KOPT-K1 (cell line): ENCODE data around the gene IRAK2.
"Not testable (repeated sequence)": the region's sequence is repeated elsewhere in the genome, so short reads cannot be mapped to it uniquely, and the experiment has no call there.

ENCODE experiments used
- H3K27ac ChIP-seq: fragments of 200-600 bp; sonication (generic); 2 replicates; pipeline ENCODE4 v1.5.1; 2016; ENCODE audit warnings: antibody characterized with exemption, mild to moderate bottlenecking, low read depth, low read length; ENCODE audit not compliant: poor library complexity, severe bottlenecking
- H3K36me3 ChIP-seq: fragments of 200-600 bp; sonication (generic); 2 replicates; pipeline ENCODE4 v1.5.1; 2017; ENCODE audit warnings: antibody characterized with exemption, mild to moderate bottlenecking, low read length, moderate library complexity; ENCODE audit not compliant: insufficient read depth
- H3K9me3 ChIP-seq: fragments of 200-600 bp; sonication (generic); 2 replicates; pipeline ENCODE4 v1.5.1; 2017; ENCODE audit warnings: antibody characterized with exemption, low read length, mild to moderate bottlenecking; ENCODE audit not compliant: insufficient read depth, poor library complexity, severe bottlenecking

Gene IRAK2

GRCh38 chr3:10263646-10264363 lies 99.1 kb downstream of the IRAK2 start:
- Histone ChIP-seq H3K9me3 (no peaks in the 10 kb centered on the region), H3K27ac (no peak overlapping the region), H3K36me3 (peaks cover 99% of the 10 kb centered on the region)

GRCh38 chr3:10265833-10266232 lies 101.1 kb downstream of the IRAK2 start:
- peaks cover 99% of the 10 kb centered on the region for H3K36me3 ChIP-seq
- H3K9me3 ChIP-seq: no peaks in the 10 kb centered on the region
- H3K27ac ChIP-seq: no peak overlapping the region

- not testable (repeated sequence) for H3K27ac ChIP-seq, H3K9me3 ChIP-seq
- peaks cover 99% of the 10 kb centered on the region for H3K36me3 ChIP-seq
Measured at GRCh38 chr3:10266936-10267335, 102.2 kb downstream of the IRAK2 start.

GRCh38 chr3:10268116-10268515 lies 103.4 kb downstream of the IRAK2 start:
- Histone ChIP-seq H3K36me3 (peaks cover 99% of the 10 kb centered on the region), H3K27ac (no peak overlapping the region), H3K9me3 (no peaks in the 10 kb centered on the region)

- Histone ChIP-seq H3K9me3 (no peaks in the 10 kb centered on the region), H3K36me3 (peaks cover 99% of the 10 kb centered on the region), H3K27ac (no peak overlapping the region)
Measured at GRCh38 chr3:10268930-10269329, 104.2 kb downstream of the IRAK2 start.

- Histone ChIP-seq H3K27ac (no peak overlapping the region), H3K9me3 (no peaks in the 10 kb centered on the region), H3K36me3 (peaks cover 99% of the 10 kb centered on the region)
Measured at GRCh38 chr3:10269443-10269842, 104.7 kb downstream of the IRAK2 start.

- H3K36me3 ChIP-seq: peaks cover 100% of the 10 kb centered on the region
- H3K9me3 ChIP-seq, H3K27ac ChIP-seq: not testable (repeated sequence)
Measured at GRCh38 chr3:10272476-10272875, 107.8 kb downstream of the IRAK2 start.

GRCh38 chr3:10272977-10273376 lies 108.3 kb downstream of the IRAK2 start:
- Histone ChIP-seq H3K9me3 (no peaks in the 10 kb centered on the region), H3K36me3 (peaks cover 100% of the 10 kb centered on the region), H3K27ac (no peak overlapping the region)

GRCh38 chr3:10273702-10274305 lies 109.1 kb downstream of the IRAK2 start:
- Histone ChIP-seq H3K27ac (no peak overlapping the region), H3K9me3 (no peaks in the 10 kb centered on the region), H3K36me3 (peaks cover 100% of the 10 kb centered on the region)

GRCh38 chr3:10274601-10275000 lies 109.9 kb downstream of the IRAK2 start:
- Histone ChIP-seq H3K27ac (no peak overlapping the region), H3K36me3 (peaks cover 100% of the 10 kb centered on the region)

GRCh38 chr3:10277115-10277625 lies 112.5 kb downstream of the IRAK2 start:
- H3K36me3 ChIP-seq: peaks cover 100% of the 10 kb centered on the region
- no peak overlapping the region for H3K27ac ChIP-seq
- H3K9me3 ChIP-seq: no peaks in the 10 kb centered on the region

More at GRCh38 chr3:10274601-10275000, 109.9 kb downstream of the IRAK2 start:
- H3K9me3 ChIP-seq: no peaks in the 10 kb centered on the region

GRCh38 chr3:10278501-10278900 lies 113.8 kb downstream of the IRAK2 start:
- Histone ChIP-seq H3K36me3 (peaks cover 100% of the 10 kb centered on the region), H3K27ac (no peak overlapping the region), H3K9me3 (no peaks in the 10 kb centered on the region)

GRCh38 chr3:10279384-10280176 lies 114.9 kb downstream of the IRAK2 start:
- Histone ChIP-seq H3K36me3 (peaks cover 100% of the 10 kb centered on the region), H3K9me3 (no peaks in the 10 kb centered on the region), H3K27ac (no peak overlapping the region)

GRCh38 chr3:10280177-10280529 lies 115.4 kb downstream of the IRAK2 start:
- Histone ChIP-seq H3K36me3 (peaks cover 100% of the 10 kb centered on the region), H3K27ac (no peak overlapping the region), H3K9me3 (no peaks in the 10 kb centered on the region)

- Histone ChIP-seq H3K27ac (no peak overlapping the region), H3K36me3 (peaks cover 99% of the 10 kb centered on the region), H3K9me3 (no peaks in the 10 kb centered on the region)
Measured at GRCh38 chr3:10280571-10280970, 115.9 kb downstream of the IRAK2 start.
